HepG2 (cell line): ENCODE data around the gene GJC2. TPM values are rescaled to one million over a fixed set of nuclear protein-coding genes. Genes with fewer than 3 reads are reported as not detected.

ENCODE experiments used
- AGO2 ChIP-seq: fragments of 200-400 bp; formaldehyde crosslinking; optimal IDR thresholded peaks from 2 replicates; pipeline ENCODE3; 2017; ENCODE audit warnings: mild to moderate bottlenecking, low read depth, low read length, moderate library complexity
- DMTF1 ChIP-seq: sonication (generic); formaldehyde crosslinking; IDR thresholded peaks from 2 replicates; pipeline ENCODE4 v1.4.0; 2020; ENCODE audit warnings: mild to moderate bottlenecking, missing genetic modification reagents
- FOXM1 ChIP-seq: sonication (generic); formaldehyde crosslinking; IDR thresholded peaks from 2 replicates; pipeline ENCODE4 v1.5.0; 2020; ENCODE audit warnings: missing genetic modification reagents
- HBP1 ChIP-seq: IDR thresholded peaks from 2 replicates; pipeline ENCODE4 v1.6.1; 2016; ENCODE audit warnings: low read depth, control low read depth
- HNF4A ChIP-seq: sonication (generic); formaldehyde crosslinking; IDR thresholded peaks from 2 replicates; pipeline ENCODE4 v1.4.0; 2020; ENCODE audit warnings: missing genetic modification reagents
- HOXA9 ChIP-seq: sonication (generic); formaldehyde crosslinking; IDR thresholded peaks from 2 replicates; pipeline ENCODE4 v1.8.1; 2022; ENCODE audit warnings: missing genetic modification reagents, mild to moderate bottlenecking, moderate library complexity, borderline replicate concordance
- IKZF5 ChIP-seq: IDR thresholded peaks from 2 replicates; pipeline ENCODE4 v1.6.1; 2018; ENCODE audit warnings: missing genetic modification reagents, mild to moderate bottlenecking, missing compliant biosample characterization
- KLF12 ChIP-seq: sonication (generic); formaldehyde crosslinking; IDR thresholded peaks from 2 replicates; pipeline ENCODE4 v1.4.0; 2020; ENCODE audit warnings: missing genetic modification reagents, borderline replicate concordance
- MEIS2 ChIP-seq: sonication (generic); formaldehyde crosslinking; IDR thresholded peaks from 2 replicates; pipeline ENCODE4 v1.9.0; 2021; ENCODE audit warnings: mild to moderate bottlenecking, missing genetic modification reagents
- MXI1 ChIP-seq: IDR thresholded peaks from 3 replicates; pipeline ENCODE4 v1.6.1; 2012; ENCODE audit warnings: low read depth, low read length, inconsistent platforms, borderline replicate concordance
- NFE2 ChIP-seq: sonication (generic); formaldehyde crosslinking; IDR thresholded peaks from 2 replicates; pipeline ENCODE4 v1.4.0; 2020; ENCODE audit warnings: missing genetic modification reagents
- NR1H2 ChIP-seq: sonication (generic); formaldehyde crosslinking; IDR thresholded peaks from 2 replicates; pipeline ENCODE4 v1.8.1; 2022; ENCODE audit warnings: low read depth, missing genetic modification reagents, borderline replicate concordance
- PRMT3 ChIP-seq: sonication (generic); formaldehyde crosslinking; IDR thresholded peaks from 2 replicates; pipeline ENCODE4 v1.8.1; 2022; ENCODE audit warnings: low read depth, mild to moderate bottlenecking, moderate library complexity, missing genetic modification reagents, borderline replicate concordance
- RBAK ChIP-seq: sonication (generic); formaldehyde crosslinking; IDR thresholded peaks from 2 replicates; pipeline ENCODE4 v1.5.1; 2020; ENCODE audit warnings: mild to moderate bottlenecking, missing genetic modification reagents
- SATB2 ChIP-seq: sonication (generic); formaldehyde crosslinking; IDR thresholded peaks from 2 replicates; pipeline ENCODE4 v1.5.0; 2020; ENCODE audit warnings: missing genetic modification reagents
- TAF1 ChIP-seq: sonication (generic); formaldehyde crosslinking; IDR thresholded peaks from 2 replicates; pipeline ENCODE4 v1.4.0; 2020; ENCODE audit warnings: missing genetic modification reagents
- ZBTB20 ChIP-seq: sonication (generic); formaldehyde crosslinking; IDR thresholded peaks from 2 replicates; pipeline ENCODE4 v1.8.1; 2023; ENCODE audit warnings: missing genetic modification reagents, low read depth, mild to moderate bottlenecking, borderline replicate concordance
- ZFX ChIP-seq: sonication (generic); formaldehyde crosslinking; IDR thresholded peaks from 2 replicates; pipeline ENCODE4 v1.4.0; 2020; ENCODE audit warnings: mild to moderate bottlenecking, low read depth, missing genetic modification reagents, moderate library complexity
- ZHX1 ChIP-seq: sonication (generic); formaldehyde crosslinking; IDR thresholded peaks from 2 replicates; pipeline ENCODE4 v1.8.1; 2022; ENCODE audit warnings: low read depth, mild to moderate bottlenecking, missing genetic modification reagents
- ZNF136 ChIP-seq: sonication (generic); formaldehyde crosslinking; IDR thresholded peaks from 2 replicates; pipeline ENCODE4 v1.8.1; 2022; ENCODE audit warnings: low read depth, mild to moderate bottlenecking, moderate library complexity, missing genetic modification reagents
- ZNF3 ChIP-seq: IDR thresholded peaks from 2 replicates; pipeline ENCODE4 v1.7.0; 2017; ENCODE audit warnings: inconsistent platforms
- ZNF772 ChIP-seq: sonication (generic); formaldehyde crosslinking; IDR thresholded peaks from 2 replicates; pipeline ENCODE4 v1.5.0; 2020; ENCODE audit warnings: mild to moderate bottlenecking, missing genetic modification reagents
- polyA plus RNA-seq, 8 experiments: library from polyadenylated mRNA; depleted of rRNA in 3 of 8; stranded (reverse) in 7 of 8; unstranded in 1 of 8; fragments of >200 nt; fragmentation: Illumina TruSeq in 4 of 8; extraction: Trizol in 4 of 8; gene quantifications; 2 replicates each; pipeline versions ENCODE4 v1.2.1 to v1.2.3, GENCODE V29; 2011 to 2016; ENCODE audit warnings: low read depth in 4 of 8, missing spikeins in 1 of 8, mixed read lengths in 1 of 8; ENCODE audit not compliant: insufficient read depth in 1 of 8
- total RNA-seq, 5 experiments: library from RNA; depleted of rRNA; stranded (reverse); fragments of >200 nt; fragmentation: Illumina TruSeq; extraction: Trizol; gene quantifications; 2 replicates each; pipeline ENCODE4 v1.2.3, GENCODE V29; 2016; ENCODE audit warnings: low read depth in 1 of 5

GJC2 gene
- total and polyA plus RNA-seq, 2 of the 13 experiments (the other 11 are each of a cell fraction or from before 2014, with no cell fraction given): 1.6 to 3.8 TPM

GRCh38 chr1:228165372-228166169 is 15.8 kb downstream of the GJC2 start, which contains the start of gene IBA57 (continued):
- no peak for TF ChIP-seq FOXM1 (CRISPR knock-in tag)
- TF ChIP-seq NR1H2 (CRISPR knock-in tag): 0 out of 2 replicates have a peak, but pooled peaks have one; percentile 31
- TF ChIP-seq ZNF772: peak; percentile 61; the same call in 1 of the 2 replicates
- peak; percentile 80; the same call in 2 of the 3 replicates for TF ChIP-seq MXI1
- peak; percentile 32; the same call in 1 of the 2 replicates for TF ChIP-seq ZNF136 (CRISPR knock-in tag)
- TF ChIP-seq NFE2: no peak
- TF ChIP-seq AGO2: peak; percentile 85
- no peak for TF ChIP-seq ZNF3 (CRISPR knock-in tag)
- TF ChIP-seq ZBTB20 (CRISPR knock-in tag): 0 out of 2 replicates have a peak, but pooled peaks have one; percentile 31
- peak; percentile 17; the same call in 1 of the 2 replicates for TF ChIP-seq HBP1 (CRISPR knock-in tag)
- TF ChIP-seq MEIS2 (CRISPR knock-in tag): peak; percentile 67
- no peak; the same call in 1 of the 2 replicates for TF ChIP-seq PRMT3 (CRISPR knock-in tag)
- no peak for TF ChIP-seq SATB2 (CRISPR knock-in tag)
- TF ChIP-seq IKZF5 (CRISPR knock-in tag): 0 out of 2 replicates have a peak, but pooled peaks have one; percentile 15
- peak; percentile 62; the same call in 1 of the 2 replicates for TF ChIP-seq TAF1 (CRISPR knock-in tag)
- peak; percentile 65; the same call in 1 of the 2 replicates for TF ChIP-seq ZHX1 (CRISPR knock-in tag)
- TF ChIP-seq RBAK (CRISPR knock-in tag): 0 out of 2 replicates have a peak, but pooled peaks have one; percentile 25
- no peak for TF ChIP-seq DMTF1 (CRISPR knock-in tag)
- TF ChIP-seq HNF4A (CRISPR knock-in tag): no peak
- peak; percentile 97 for TF ChIP-seq ZFX
- 0 out of 2 replicates have a peak, but pooled peaks have one; percentile 58 for TF ChIP-seq KLF12
- no peak for TF ChIP-seq HOXA9 (CRISPR knock-in tag)
